HepG2 (cell line): ENCODE measurements around the gene NARF. TPM values are rescaled to one million over a fixed set of nuclear protein-coding genes. Genes with fewer than 3 reads are reported as not detected.

Experiments used
- CBX2 ChIP-seq, 2 experiments: fragments of 200-600 bp in 1 of 2; sonication (generic); formaldehyde crosslinking in 1 of 2; IDR thresholded peaks; 2 replicates each; pipeline versions ENCODE4 v1.7.0 to v1.8.1; 2018 to 2022; ENCODE audit warnings: low read depth in 2 of 2, low read length in 1 of 2, mild to moderate bottlenecking in 1 of 2, missing genetic modification reagents in 1 of 2
- DNMT1 ChIP-seq: sonication (generic); formaldehyde crosslinking; IDR thresholded peaks from 2 replicates; pipeline ENCODE4 v1.5.1; 2020; ENCODE audit warnings: mild to moderate bottlenecking, missing genetic modification reagents
- MTF2 ChIP-seq: sonication (generic); formaldehyde crosslinking; IDR thresholded peaks from 2 replicates; pipeline ENCODE4 v1.5.0; 2020; ENCODE audit warnings: missing genetic modification reagents, borderline replicate concordance
- PAWR ChIP-seq: sonication (generic); formaldehyde crosslinking; IDR thresholded peaks from 2 replicates; pipeline ENCODE4 v1.4.0; 2020; ENCODE audit warnings: missing genetic modification reagents, mild to moderate bottlenecking, borderline replicate concordance
- POGZ ChIP-seq: sonication (generic); formaldehyde crosslinking; IDR thresholded peaks from 2 replicates; pipeline ENCODE4 v1.4.0; 2020; ENCODE audit warnings: mild to moderate bottlenecking, missing genetic modification reagents
- TAF15 ChIP-seq: fragments of 200-400 bp; formaldehyde crosslinking; IDR thresholded peaks from one replicate; pipeline ENCODE4 v1.6.1; 2018; ENCODE audit warnings: mild to moderate bottlenecking, low read depth, low read length; ENCODE audit not compliant: poor library complexity, severe bottlenecking
- ZBTB7B ChIP-seq: sonication (generic); formaldehyde crosslinking; IDR thresholded peaks from 2 replicates; pipeline ENCODE4 v1.4.0; 2020; ENCODE audit warnings: missing genetic modification reagents
- ZNF136 ChIP-seq: sonication (generic); formaldehyde crosslinking; IDR thresholded peaks from 2 replicates; pipeline ENCODE4 v1.8.1; 2022; ENCODE audit warnings: low read depth, mild to moderate bottlenecking, moderate library complexity, missing genetic modification reagents
- ZNF263 ChIP-seq: sonication (generic); formaldehyde crosslinking; IDR thresholded peaks from 2 replicates; pipeline ENCODE4 v1.4.0; 2020; ENCODE audit warnings: missing genetic modification reagents
- ZNF329 ChIP-seq: sonication (generic); formaldehyde crosslinking; IDR thresholded peaks from 2 replicates; pipeline ENCODE4 v1.9.0; 2021; ENCODE audit warnings: low read depth, mild to moderate bottlenecking, missing genetic modification reagents
- ZNF383 ChIP-seq: sonication (generic); formaldehyde crosslinking; IDR thresholded peaks from 2 replicates; pipeline ENCODE4 v1.4.0; 2020; ENCODE audit warnings: missing genetic modification reagents, mild to moderate bottlenecking, borderline replicate concordance
- ZNF441 ChIP-seq: sonication (generic); formaldehyde crosslinking; IDR thresholded peaks from 2 replicates; pipeline ENCODE4 v1.7.0; 2021; ENCODE audit warnings: missing genetic modification reagents, borderline replicate concordance
- ZNF549 ChIP-seq: sonication (generic); formaldehyde crosslinking; IDR thresholded peaks from 2 replicates; pipeline ENCODE4 v1.5.0; 2020; ENCODE audit warnings: missing genetic modification reagents
- ZNF777 ChIP-seq: sonication (generic); formaldehyde crosslinking; IDR thresholded peaks from 2 replicates; pipeline ENCODE4 v1.4.0; 2020; ENCODE audit warnings: missing genetic modification reagents
- ZNF792 ChIP-seq: IDR thresholded peaks from 2 replicates; pipeline ENCODE4 v1.6.1; 2016
- polyA plus RNA-seq, 8 experiments: library from polyadenylated mRNA; depleted of rRNA in 3 of 8; stranded (reverse) in 7 of 8; unstranded in 1 of 8; fragments of >200 nt; fragmentation: Illumina TruSeq in 4 of 8; extraction: Trizol in 4 of 8; gene quantifications; 2 replicates each; pipeline versions ENCODE4 v1.2.1 to v1.2.3, GENCODE V29; 2011 to 2016; ENCODE audit warnings: low read depth in 4 of 8, missing spikeins in 1 of 8, mixed read lengths in 1 of 8; ENCODE audit not compliant: insufficient read depth in 1 of 8
- total RNA-seq, 5 experiments: library from RNA; depleted of rRNA; stranded (reverse); fragments of >200 nt; fragmentation: Illumina TruSeq; extraction: Trizol; gene quantifications; 2 replicates each; pipeline ENCODE4 v1.2.3, GENCODE V29; 2016; ENCODE audit warnings: low read depth in 1 of 5
- TF ChIP-seq, protein P1 (sequence below): sonication (generic); formaldehyde crosslinking; IDR thresholded peaks from 2 replicates; pipeline ENCODE4 v1.5.0; 2020; ENCODE audit warnings: mild to moderate bottlenecking, missing genetic modification reagents, borderline replicate concordance
- TF ChIP-seq, protein P2 (sequence below): IDR thresholded peaks from 2 replicates; pipeline ENCODE4 v1.6.1; 2018; ENCODE audit warnings: missing genetic modification reagents, mild to moderate bottlenecking, missing compliant biosample characterization
- TF ChIP-seq, protein P3 (sequence below): sonication (generic); formaldehyde crosslinking; IDR thresholded peaks from 2 replicates; pipeline ENCODE4 v1.4.0; 2020; ENCODE audit warnings: missing genetic modification reagents, borderline replicate concordance

Gene NARF
- total and polyA plus RNA-seq, 2 of the 13 experiments (the other 11 are each of a cell fraction or from before 2014, with no cell fraction given), result 61.1 to 144 TPM

DNA sequence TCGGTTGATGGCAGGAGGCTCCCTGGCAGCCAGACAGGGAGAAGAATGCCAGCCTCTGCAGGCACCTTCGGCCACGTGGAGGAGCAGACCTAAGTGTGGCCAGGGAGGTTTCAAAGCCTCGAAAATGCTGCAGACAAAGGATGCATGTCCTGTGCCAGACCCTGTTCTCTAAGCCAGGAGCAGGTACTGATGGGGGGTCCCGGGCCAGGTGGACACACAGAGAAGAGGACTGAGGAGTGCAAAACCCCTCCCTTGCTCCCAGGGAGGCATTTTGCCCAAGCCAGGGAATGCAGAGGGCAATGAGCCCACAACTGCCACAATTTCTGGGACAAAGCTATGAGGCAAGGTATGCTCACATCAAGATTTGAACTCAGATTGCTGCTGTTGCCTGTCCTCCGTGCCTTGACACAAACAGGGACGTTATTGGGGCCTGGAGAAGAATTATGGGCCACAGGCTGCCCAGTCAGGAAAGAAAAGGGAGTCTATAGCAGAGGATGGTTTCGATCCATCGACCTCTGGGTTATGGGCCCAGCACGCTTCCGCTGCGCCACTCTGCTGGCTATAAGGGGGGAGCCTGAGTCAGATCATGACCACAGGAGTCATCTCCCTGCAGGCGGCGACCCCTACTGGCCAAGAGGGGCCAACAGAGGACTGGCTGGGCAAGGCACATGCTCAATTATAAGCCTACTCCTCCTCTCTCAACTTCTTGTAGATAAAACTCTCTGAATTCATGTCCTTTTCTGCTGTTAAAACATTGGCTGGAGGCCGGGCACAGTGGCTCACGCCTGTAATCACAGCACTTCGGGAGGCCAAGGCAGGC is 35.9 kb downstream of the NARF start (continued):
- TF ChIP-seq, protein P1, sequence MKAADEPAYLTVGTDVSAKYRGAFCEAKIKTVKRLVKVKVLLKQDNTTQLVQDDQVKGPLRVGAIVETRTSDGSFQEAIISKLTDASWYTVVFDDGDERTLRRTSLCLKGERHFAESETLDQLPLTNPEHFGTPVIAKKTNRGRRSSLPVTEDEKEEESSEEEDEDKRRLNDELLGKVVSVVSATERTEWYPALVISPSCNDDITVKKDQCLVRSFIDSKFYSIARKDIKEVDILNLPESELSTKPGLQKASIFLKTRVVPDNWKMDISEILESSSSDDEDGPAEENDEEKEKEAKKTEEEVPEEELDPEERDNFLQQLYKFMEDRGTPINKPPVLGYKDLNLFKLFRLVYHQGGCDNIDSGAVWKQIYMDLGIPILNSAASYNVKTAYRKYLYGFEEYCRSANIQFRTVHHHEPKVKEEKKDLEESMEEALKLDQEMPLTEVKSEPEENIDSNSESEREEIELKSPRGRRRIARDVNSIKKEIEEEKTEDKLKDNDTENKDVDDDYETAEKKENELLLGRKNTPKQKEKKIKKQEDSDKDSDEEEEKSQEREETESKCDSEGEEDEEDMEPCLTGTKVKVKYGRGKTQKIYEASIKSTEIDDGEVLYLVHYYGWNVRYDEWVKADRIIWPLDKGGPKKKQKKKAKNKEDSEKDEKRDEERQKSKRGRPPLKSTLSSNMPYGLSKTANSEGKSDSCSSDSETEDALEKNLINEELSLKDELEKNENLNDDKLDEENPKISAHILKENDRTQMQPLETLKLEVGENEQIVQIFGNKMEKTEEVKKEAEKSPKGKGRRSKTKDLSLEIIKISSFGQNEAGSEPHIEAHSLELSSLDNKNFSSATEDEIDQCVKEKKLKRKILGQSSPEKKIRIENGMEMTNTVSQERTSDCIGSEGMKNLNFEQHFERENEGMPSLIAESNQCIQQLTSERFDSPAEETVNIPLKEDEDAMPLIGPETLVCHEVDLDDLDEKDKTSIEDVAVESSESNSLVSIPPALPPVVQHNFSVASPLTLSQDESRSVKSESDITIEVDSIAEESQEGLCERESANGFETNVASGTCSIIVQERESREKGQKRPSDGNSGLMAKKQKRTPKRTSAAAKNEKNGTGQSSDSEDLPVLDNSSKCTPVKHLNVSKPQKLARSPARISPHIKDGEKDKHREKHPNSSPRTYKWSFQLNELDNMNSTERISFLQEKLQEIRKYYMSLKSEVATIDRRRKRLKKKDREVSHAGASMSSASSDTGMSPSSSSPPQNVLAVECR (CRISPR knock-in tag), result peak; percentile 87
- TF ChIP-seq ZBTB7B (CRISPR knock-in tag), result peak; percentile 84
- TF ChIP-seq DNMT1 (CRISPR knock-in tag), result peak; percentile 94; the same call in 1 of the 2 replicates
- peak; percentile 93 for TF ChIP-seq ZNF792 (CRISPR knock-in tag)
- TF ChIP-seq TAF15, result no peak
- TF ChIP-seq ZNF263 (CRISPR knock-in tag), result no peak
- TF ChIP-seq, protein P2, sequence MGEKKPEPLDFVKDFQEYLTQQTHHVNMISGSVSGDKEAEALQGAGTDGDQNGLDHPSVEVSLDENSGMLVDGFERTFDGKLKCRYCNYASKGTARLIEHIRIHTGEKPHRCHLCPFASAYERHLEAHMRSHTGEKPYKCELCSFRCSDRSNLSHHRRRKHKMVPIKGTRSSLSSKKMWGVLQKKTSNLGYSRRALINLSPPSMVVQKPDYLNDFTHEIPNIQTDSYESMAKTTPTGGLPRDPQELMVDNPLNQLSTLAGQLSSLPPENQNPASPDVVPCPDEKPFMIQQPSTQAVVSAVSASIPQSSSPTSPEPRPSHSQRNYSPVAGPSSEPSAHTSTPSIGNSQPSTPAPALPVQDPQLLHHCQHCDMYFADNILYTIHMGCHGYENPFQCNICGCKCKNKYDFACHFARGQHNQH, result peak; percentile 95
- TF ChIP-seq PAWR (CRISPR knock-in tag), result peak; percentile 56; the same call in 1 of the 2 replicates
- no peak for TF ChIP-seq CBX2 (IDR thresholded peaks at IDR 0.05; ENCODE audit: low read depth, low read length)
- 0 out of 2 replicates have a peak, but pooled peaks have one; percentile 24 for TF ChIP-seq CBX2 (CRISPR knock-in tag; IDR thresholded peaks at IDR 0.05; ENCODE audit: low read depth)
- 0 out of 2 replicates have a peak, but pooled peaks have one; percentile 24 for TF ChIP-seq ZNF549 (CRISPR knock-in tag)
- TF ChIP-seq ZNF383 (CRISPR knock-in tag), result peak; percentile 90; the same call in 1 of the 2 replicates
- TF ChIP-seq, protein P3, sequence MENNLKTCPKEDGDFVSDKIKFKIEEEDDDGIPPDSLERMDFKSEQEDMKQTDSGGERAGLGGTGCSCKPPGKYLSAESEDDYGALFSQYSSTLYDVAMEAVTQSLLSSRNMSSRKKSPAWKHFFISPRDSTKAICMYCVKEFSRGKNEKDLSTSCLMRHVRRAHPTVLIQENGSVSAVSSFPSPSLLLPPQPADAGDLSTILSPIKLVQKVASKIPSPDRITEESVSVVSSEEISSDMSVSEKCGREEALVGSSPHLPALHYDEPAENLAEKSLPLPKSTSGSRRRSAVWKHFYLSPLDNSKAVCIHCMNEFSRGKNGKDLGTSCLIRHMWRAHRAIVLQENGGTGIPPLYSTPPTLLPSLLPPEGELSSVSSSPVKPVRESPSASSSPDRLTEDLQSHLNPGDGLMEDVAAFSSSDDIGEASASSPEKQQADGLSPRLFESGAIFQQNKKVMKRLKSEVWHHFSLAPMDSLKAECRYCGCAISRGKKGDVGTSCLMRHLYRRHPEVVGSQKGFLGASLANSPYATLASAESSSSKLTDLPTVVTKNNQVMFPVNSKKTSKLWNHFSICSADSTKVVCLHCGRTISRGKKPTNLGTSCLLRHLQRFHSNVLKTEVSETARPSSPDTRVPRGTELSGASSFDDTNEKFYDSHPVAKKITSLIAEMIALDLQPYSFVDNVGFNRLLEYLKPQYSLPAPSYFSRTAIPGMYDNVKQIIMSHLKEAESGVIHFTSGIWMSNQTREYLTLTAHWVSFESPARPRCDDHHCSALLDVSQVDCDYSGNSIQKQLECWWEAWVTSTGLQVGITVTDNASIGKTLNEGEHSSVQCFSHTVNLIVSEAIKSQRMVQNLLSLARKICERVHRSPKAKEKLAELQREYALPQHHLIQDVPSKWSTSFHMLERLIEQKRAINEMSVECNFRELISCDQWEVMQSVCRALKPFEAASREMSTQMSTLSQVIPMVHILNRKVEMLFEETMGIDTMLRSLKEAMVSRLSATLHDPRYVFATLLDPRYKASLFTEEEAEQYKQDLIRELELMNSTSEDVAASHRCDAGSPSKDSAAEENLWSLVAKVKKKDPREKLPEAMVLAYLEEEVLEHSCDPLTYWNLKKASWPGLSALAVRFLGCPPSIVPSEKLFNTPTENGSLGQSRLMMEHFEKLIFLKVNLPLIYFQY (CRISPR knock-in tag), result peak; percentile 99
- TF ChIP-seq ZNF136, result peak; percentile 73; the same call in 1 of the 2 replicates
- TF ChIP-seq ZNF777 (CRISPR knock-in tag), result peak; percentile 47; the same call in 1 of the 2 replicates
- TF ChIP-seq POGZ (CRISPR knock-in tag), result 0 out of 2 replicates have a peak, but pooled peaks have one; percentile 43
- TF ChIP-seq MTF2 (CRISPR knock-in tag), result 0 out of 2 replicates have a peak, but pooled peaks have one; percentile 71
- peak; percentile 73; the same call in 1 of the 2 replicates for TF ChIP-seq ZNF329 (CRISPR knock-in tag)
- TF ChIP-seq ZNF441 (CRISPR knock-in tag), result no peak
